Panc1 (cell line): ENCODE results near the gene HEATR9. TPM values are rescaled to one million over a fixed set of nuclear protein-coding genes. Genes with fewer than 3 reads are reported as not detected.

ENCODE experiments used
- ATAC-seq: fragments of 200-7000 bp; cut with Tn5 transposase; 2 replicates; pipeline ENCODE4 v1.9.1; 2020; ENCODE audit warnings: mild to moderate bottlenecking, moderate library complexity
- BruUV-seq: library from RNA; stranded (reverse); fragments of 400-500 nt; replicated peaks from 2 replicates; lab custom pipeline; 2021; lab: Mats Ljungman, UMichigan
- CTCF ChIA-PET: fragments of 300-600 bp; sonication (Branson Sonifier 250); formaldehyde crosslinking; loops from one replicate; lab custom pipeline; 2022; ENCODE audit warnings: antibody characterized with exemption; lab: Charles Lee
- POLR2A ChIA-PET: fragments of 300-600 bp; sonication (Branson Sonifier 250); formaldehyde crosslinking; loops from one replicate; lab custom pipeline; 2022; ENCODE audit warnings: antibody characterized with exemption; lab: Charles Lee
- DNase-seq: peaks from one replicate; pipeline ENCODE4 v3.0.0-alpha.2; 2010; ENCODE audit warnings: low read depth, low spot score
- H3K27ac ChIP-seq: 2 replicates; pipeline ENCODE4 v1.5.1; 2011; ENCODE audit warnings: mild to moderate bottlenecking, low read length, inconsistent platforms
- H3K27me3 ChIP-seq: fragments of 200-500 bp; sonication (Bioruptor generic); 2 replicates; pipeline ENCODE4 v1.6.0; 2014; ENCODE audit warnings: low read length, inconsistent platforms; ENCODE audit not compliant: control insufficient read depth, insufficient read depth
- H3K36me3 ChIP-seq: fragments of 200-500 bp; sonication (Bioruptor generic); 2 replicates; pipeline ENCODE4 v1.5.1; 2014; ENCODE audit warnings: inconsistent platforms, mild to moderate bottlenecking, low read length, moderate library complexity; ENCODE audit not compliant: control insufficient read depth, insufficient read depth
- H3K4me1 ChIP-seq: 2 replicates; pipeline ENCODE4 v1.5.1; 2011; ENCODE audit warnings: inconsistent platforms, mild to moderate bottlenecking, low read length, moderate library complexity; ENCODE audit not compliant: control insufficient read depth, insufficient read depth
- H3K4me3 ChIP-seq, 2 experiments: 2 replicates each; pipeline ENCODE4 v1.5.1; 2011 to 2012; ENCODE audit warnings: low read depth in 2 of 2, low read length in 2 of 2, mild to moderate bottlenecking in 2 of 2, inconsistent platforms in 1 of 2, moderate library complexity in 1 of 2
- H3K9me3 ChIP-seq: fragments of 200-500 bp; sonication (Bioruptor generic); 2 replicates; pipeline ENCODE4 v1.5.1; 2014; ENCODE audit warnings: low read depth, mild to moderate bottlenecking, inconsistent platforms, low read length, moderate library complexity; ENCODE audit not compliant: control insufficient read depth, insufficient read depth
- CTCF ChIP-seq: fragments of 450-650 bp; IDR thresholded peaks from 2 replicates; pipeline ENCODE4 v1.5.1; 2017; ENCODE audit warnings: mild to moderate bottlenecking
- POLR2AphosphoS5 ChIP-seq: IDR thresholded peaks from 2 replicates; pipeline ENCODE4 v1.6.1; 2012; ENCODE audit warnings: mild to moderate bottlenecking, low read depth, low read length, moderate library complexity
- REST ChIP-seq, 2 experiments: IDR thresholded peaks; 2 replicates each; pipeline ENCODE4 v1.6.1; 2011 to 2012; ENCODE audit warnings: low read depth in 2 of 2, control low read depth in 1 of 2, low read length in 1 of 2, mild to moderate bottlenecking in 1 of 2, moderate library complexity in 1 of 2; ENCODE audit not compliant: insufficient read depth in 1 of 2
- SIN3A ChIP-seq: IDR thresholded peaks from 2 replicates; pipeline ENCODE4 v1.6.1; 2012; ENCODE audit warnings: low read depth, mild to moderate bottlenecking, low read length, moderate library complexity, borderline replicate concordance; ENCODE audit not compliant: insufficient read depth
- TCF7L2 ChIP-seq: IDR thresholded peaks from 2 replicates; pipeline ENCODE4 v1.6.1; 2011; ENCODE audit warnings: mild to moderate bottlenecking, low read depth, low read length, inconsistent platforms
- in situ Hi-C: cut with HindIII; loops from 2 replicates; pipeline ENCODE4 v1.10.0; 2016; ENCODE audit warnings: low sequenced_read_pairs, low pct_unique_long_range_greater_than_20kb
- intact Hi-C: fragments of 100-400 bp; cut with micrococcal nuclease; formaldehyde crosslinking; loops from one replicate; pipeline ENCODE4 v1.10.0; 2022; ENCODE audit not compliant: unreplicated experiment
- total RNA-seq: library from RNA; stranded (reverse); gene quantifications from one replicate; pipeline ENCODE4 v1.2.1, GENCODE V29; 2021; ENCODE audit not compliant: unreplicated experiment

HEATR9 gene
- total RNA-seq, 1 experiment from 2014 or later: not detected

GRCh38 chr17:35877345-35878029, 8.8 kb upstream of the HEATR9 start:
- ATAC-seq: no peak
- H3K27ac ChIP-seq: no peak overlapping the region
- H3K27me3 ChIP-seq: no peaks in the 10 kb centered on the region
- BruUV-seq: TSS peak; percentile 43
- in situ Hi-C loops: no loop called here
- H3K36me3 ChIP-seq: no peaks in the 10 kb centered on the region
- POLR2A ChIA-PET: interaction anchor here (0.7 kb wide), 1 partner anchor 24 kb away, joined by 14 read pairs; no protein-coding TSS in a partner anchor
- H3K9me3 ChIP-seq: no peaks in the 10 kb centered on the region
- no peak overlapping the region for H3K4me3 ChIP-seq
- intact Hi-C loops: no loop called here
- TF ChIP-seq SIN3A (no peak), POLR2AphosphoS5 (no peak), REST (IDR thresholded peaks at IDR 0.05; ENCODE audit: insufficient read depth in 1 of 2, low read depth in 2 of 2, low read length in 1 of 2) (no peak), TCF7L2 (no peak), CTCF (no peak)
- H3K4me1 ChIP-seq: no peaks in the 10 kb centered on the region
- CTCF ChIA-PET: no interaction called here
- no peak for DNase-seq

GRCh38 chr17:35876534-35876933, 7.8 kb upstream of the HEATR9 start:
- no peaks in the 10 kb centered on the region for H3K4me1 ChIP-seq
- no peaks in the 10 kb centered on the region for H3K9me3 ChIP-seq
- intact Hi-C loops: no loop called here
- no peak for TF ChIP-seq REST (IDR thresholded peaks at IDR 0.05; ENCODE audit: insufficient read depth in 1 of 2, low read depth in 2 of 2, low read length in 1 of 2)
- no peak for TF ChIP-seq CTCF
- TF ChIP-seq TCF7L2: no peak
- no peak for TF ChIP-seq POLR2AphosphoS5
- no peak for TF ChIP-seq SIN3A
- ATAC-seq (no peak), DNase-seq (no peak)
- ChIA-PET POLR2A (interaction anchor here (0.7 kb wide), 1 partner anchor 184 kb away, joined by 3 read pairs; no protein-coding TSS in a partner anchor), CTCF (no interaction called here)
- no peak overlapping the region for H3K27ac ChIP-seq
- H3K27me3 ChIP-seq: no peaks in the 10 kb centered on the region
- no TSS peak for BruUV-seq
- no peaks in the 10 kb centered on the region for H3K36me3 ChIP-seq
- no peak overlapping the region for H3K4me3 ChIP-seq
- in situ Hi-C loops: no loop called here
